K562 (cell line): Measurements from ENCODE around the gene GSS. TPM values are rescaled to one million over a fixed set of nuclear protein-coding genes. Genes with fewer than 3 reads are reported as not detected.

Experiments
- FOXA1 ChIP-seq: fragments of 450-650 bp; IDR thresholded peaks from 2 replicates; pipeline ENCODE4 v1.6.1; 2016; ENCODE audit warnings: mild to moderate bottlenecking, borderline replicate concordance
- PHTF2 ChIP-seq: fragments of 250-450 bp; sonication (Bioruptor Pico); IDR thresholded peaks from 2 replicates; pipeline ENCODE4 v1.5.0; 2021; ENCODE audit warnings: mild to moderate bottlenecking
- RFX7 ChIP-seq: fragments of 250-450 bp; sonication (Bioruptor Pico); IDR thresholded peaks from 2 replicates; pipeline ENCODE4 v1.5.1; 2021; ENCODE audit warnings: mild to moderate bottlenecking
- TGIF2 ChIP-seq: sonication (generic); formaldehyde crosslinking; IDR thresholded peaks from 2 replicates; pipeline ENCODE4 v1.8.1; 2022; ENCODE audit warnings: mild to moderate bottlenecking, missing genetic modification reagents, moderate library complexity
- polyA plus RNA-seq, 8 experiments: library from polyadenylated mRNA; depleted of rRNA in 4 of 8; stranded (reverse) in 5 of 8; unstranded in 3 of 8; fragments of >200 nt; fragmentation: Nextera tagmentation in 2 of 8; fragmentation: Illumina TruSeq in 1 of 8; extraction: Ambion mirVana in 2 of 8; extraction: Trizol in 1 of 8; gene quantifications; 2 replicates each; pipeline versions ENCODE4 v1.2.1 to v1.2.3, GENCODE V29; 2011 to 2014; ENCODE audit warnings: inconsistent platforms in 1 of 8, missing spikeins in 1 of 8
- total RNA-seq, 7 experiments: library from RNA; depleted of rRNA in 6 of 7; stranded (reverse); fragments of >200 nt in 6 of 7; fragmentation: Illumina TruSeq in 2 of 7; extraction: Trizol in 2 of 7; gene quantifications; 2 replicates each; pipeline versions ENCODE4 v1.2.1 to v1.2.3, GENCODE V29; 2011 to 2021; ENCODE audit warnings: low replicate concordance in 1 of 7
- TF ChIP-seq, protein P1 (sequence below), 2 experiments: fragments of 450-650 bp; formaldehyde crosslinking in 1 of 2; IDR thresholded peaks; 2 replicates each; pipeline versions ENCODE4 v1.4.0 to v1.6.1; 2014 to 2020; ENCODE audit warnings: mild to moderate bottlenecking in 2 of 2, borderline replicate concordance in 1 of 2, low read depth in 1 of 2
- TF ChIP-seq, protein P2 (sequence below): fragments of 450-650 bp; IDR thresholded peaks from 2 replicates; pipeline ENCODE4 v1.6.1; 2016; ENCODE audit warnings: borderline replicate concordance
- TF ChIP-seq, protein P3 (sequence below): fragments of 450-650 bp; IDR thresholded peaks from 2 replicates; pipeline ENCODE4 v1.6.1; 2016; ENCODE audit warnings: missing biosample characterization, missing genetic modification characterization
- TF ChIP-seq, protein P4 (sequence below): fragments of 250-450 bp; sonication (Bioruptor Pico); IDR thresholded peaks from 2 replicates; pipeline ENCODE4 v1.5.0; 2020; ENCODE audit warnings: mild to moderate bottlenecking, borderline replicate concordance
- TF ChIP-seq, protein P5 (sequence below): sonication (generic); formaldehyde crosslinking; IDR thresholded peaks from 2 replicates; pipeline ENCODE4 v1.8.1; 2023; ENCODE audit warnings: mild to moderate bottlenecking, missing genetic modification reagents, moderate library complexity

The GSS gene
- total and polyA plus RNA-seq, 9 of the 15 experiments (the other 6 are each of a cell fraction or from before 2014, with no cell fraction given): 18.4 to 165 (median 89.4) TPM

DNA sequence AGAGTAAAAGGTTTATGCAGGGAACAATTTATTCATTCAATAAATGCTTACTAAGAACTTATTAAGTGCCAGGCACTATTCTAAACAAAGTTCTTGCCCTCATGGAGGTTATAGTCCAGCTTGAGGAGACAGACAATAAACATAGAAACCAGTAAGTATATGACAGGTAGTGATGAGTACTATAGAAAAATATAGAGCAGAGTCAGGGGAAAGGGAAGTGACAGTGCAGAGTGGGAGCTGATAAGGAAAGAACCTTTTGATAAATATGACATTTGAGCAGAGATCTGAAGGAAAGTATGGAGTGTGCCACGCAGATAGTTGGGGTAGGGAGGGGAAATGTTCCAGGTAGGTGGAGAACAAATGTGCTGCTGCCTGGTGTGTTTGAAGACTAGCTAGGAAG, 67.1 kb downstream of the GSS start (continued):
- TF ChIP-seq, protein P1, sequence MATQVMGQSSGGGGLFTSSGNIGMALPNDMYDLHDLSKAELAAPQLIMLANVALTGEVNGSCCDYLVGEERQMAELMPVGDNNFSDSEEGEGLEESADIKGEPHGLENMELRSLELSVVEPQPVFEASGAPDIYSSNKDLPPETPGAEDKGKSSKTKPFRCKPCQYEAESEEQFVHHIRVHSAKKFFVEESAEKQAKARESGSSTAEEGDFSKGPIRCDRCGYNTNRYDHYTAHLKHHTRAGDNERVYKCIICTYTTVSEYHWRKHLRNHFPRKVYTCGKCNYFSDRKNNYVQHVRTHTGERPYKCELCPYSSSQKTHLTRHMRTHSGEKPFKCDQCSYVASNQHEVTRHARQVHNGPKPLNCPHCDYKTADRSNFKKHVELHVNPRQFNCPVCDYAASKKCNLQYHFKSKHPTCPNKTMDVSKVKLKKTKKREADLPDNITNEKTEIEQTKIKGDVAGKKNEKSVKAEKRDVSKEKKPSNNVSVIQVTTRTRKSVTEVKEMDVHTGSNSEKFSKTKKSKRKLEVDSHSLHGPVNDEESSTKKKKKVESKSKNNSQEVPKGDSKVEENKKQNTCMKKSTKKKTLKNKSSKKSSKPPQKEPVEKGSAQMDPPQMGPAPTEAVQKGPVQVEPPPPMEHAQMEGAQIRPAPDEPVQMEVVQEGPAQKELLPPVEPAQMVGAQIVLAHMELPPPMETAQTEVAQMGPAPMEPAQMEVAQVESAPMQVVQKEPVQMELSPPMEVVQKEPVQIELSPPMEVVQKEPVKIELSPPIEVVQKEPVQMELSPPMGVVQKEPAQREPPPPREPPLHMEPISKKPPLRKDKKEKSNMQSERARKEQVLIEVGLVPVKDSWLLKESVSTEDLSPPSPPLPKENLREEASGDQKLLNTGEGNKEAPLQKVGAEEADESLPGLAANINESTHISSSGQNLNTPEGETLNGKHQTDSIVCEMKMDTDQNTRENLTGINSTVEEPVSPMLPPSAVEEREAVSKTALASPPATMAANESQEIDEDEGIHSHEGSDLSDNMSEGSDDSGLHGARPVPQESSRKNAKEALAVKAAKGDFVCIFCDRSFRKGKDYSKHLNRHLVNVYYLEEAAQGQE (IDR thresholded peaks at IDR 0.05; ENCODE audit: borderline replicate concordance): no peak
- TF ChIP-seq, protein P1 (CRISPR knock-in tag; IDR thresholded peaks at IDR 0.05; ENCODE audit: low read depth): no peak
- TF ChIP-seq, protein P2, sequence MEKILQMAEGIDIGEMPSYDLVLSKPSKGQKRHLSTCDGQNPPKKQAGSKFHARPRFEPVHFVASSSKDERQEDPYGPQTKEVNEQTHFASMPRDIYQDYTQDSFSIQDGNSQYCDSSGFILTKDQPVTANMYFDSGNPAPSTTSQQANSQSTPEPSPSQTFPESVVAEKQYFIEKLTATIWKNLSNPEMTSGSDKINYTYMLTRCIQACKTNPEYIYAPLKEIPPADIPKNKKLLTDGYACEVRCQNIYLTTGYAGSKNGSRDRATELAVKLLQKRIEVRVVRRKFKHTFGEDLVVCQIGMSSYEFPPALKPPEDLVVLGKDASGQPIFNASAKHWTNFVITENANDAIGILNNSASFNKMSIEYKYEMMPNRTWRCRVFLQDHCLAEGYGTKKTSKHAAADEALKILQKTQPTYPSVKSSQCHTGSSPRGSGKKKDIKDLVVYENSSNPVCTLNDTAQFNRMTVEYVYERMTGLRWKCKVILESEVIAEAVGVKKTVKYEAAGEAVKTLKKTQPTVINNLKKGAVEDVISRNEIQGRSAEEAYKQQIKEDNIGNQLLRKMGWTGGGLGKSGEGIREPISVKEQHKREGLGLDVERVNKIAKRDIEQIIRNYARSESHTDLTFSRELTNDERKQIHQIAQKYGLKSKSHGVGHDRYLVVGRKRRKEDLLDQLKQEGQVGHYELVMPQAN: no peak
- TF ChIP-seq FOXA1 (no peak), PHTF2 (no peak), TGIF2 (CRISPR knock-in tag) (no peak), RFX7 (CRISPR knock-in tag) (no peak)
- TF ChIP-seq, protein P3, sequence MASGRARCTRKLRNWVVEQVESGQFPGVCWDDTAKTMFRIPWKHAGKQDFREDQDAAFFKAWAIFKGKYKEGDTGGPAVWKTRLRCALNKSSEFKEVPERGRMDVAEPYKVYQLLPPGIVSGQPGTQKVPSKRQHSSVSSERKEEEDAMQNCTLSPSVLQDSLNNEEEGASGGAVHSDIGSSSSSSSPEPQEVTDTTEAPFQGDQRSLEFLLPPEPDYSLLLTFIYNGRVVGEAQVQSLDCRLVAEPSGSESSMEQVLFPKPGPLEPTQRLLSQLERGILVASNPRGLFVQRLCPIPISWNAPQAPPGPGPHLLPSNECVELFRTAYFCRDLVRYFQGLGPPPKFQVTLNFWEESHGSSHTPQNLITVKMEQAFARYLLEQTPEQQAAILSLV (tag): no peak
- TF ChIP-seq, protein P4, sequence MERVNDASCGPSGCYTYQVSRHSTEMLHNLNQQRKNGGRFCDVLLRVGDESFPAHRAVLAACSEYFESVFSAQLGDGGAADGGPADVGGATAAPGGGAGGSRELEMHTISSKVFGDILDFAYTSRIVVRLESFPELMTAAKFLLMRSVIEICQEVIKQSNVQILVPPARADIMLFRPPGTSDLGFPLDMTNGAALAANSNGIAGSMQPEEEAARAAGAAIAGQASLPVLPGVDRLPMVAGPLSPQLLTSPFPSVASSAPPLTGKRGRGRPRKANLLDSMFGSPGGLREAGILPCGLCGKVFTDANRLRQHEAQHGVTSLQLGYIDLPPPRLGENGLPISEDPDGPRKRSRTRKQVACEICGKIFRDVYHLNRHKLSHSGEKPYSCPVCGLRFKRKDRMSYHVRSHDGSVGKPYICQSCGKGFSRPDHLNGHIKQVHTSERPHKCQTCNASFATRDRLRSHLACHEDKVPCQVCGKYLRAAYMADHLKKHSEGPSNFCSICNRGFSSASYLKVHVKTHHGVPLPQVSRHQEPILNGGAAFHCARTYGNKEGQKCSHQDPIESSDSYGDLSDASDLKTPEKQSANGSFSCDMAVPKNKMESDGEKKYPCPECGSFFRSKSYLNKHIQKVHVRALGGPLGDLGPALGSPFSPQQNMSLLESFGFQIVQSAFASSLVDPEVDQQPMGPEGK: no peak
- TF ChIP-seq, protein P5, sequence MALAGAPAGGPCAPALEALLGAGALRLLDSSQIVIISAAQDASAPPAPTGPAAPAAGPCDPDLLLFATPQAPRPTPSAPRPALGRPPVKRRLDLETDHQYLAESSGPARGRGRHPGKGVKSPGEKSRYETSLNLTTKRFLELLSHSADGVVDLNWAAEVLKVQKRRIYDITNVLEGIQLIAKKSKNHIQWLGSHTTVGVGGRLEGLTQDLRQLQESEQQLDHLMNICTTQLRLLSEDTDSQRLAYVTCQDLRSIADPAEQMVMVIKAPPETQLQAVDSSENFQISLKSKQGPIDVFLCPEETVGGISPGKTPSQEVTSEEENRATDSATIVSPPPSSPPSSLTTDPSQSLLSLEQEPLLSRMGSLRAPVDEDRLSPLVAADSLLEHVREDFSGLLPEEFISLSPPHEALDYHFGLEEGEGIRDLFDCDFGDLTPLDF: no peak
